Measurements from ENCODE around the gene F3.
A peak's percentile ranks its signal among the peaks of the same experiment; 100 is the strongest.
"Not testable (repeated sequence)": the region's sequence is repeated elsewhere in the genome, so short reads cannot be mapped to it uniquely, and the experiment has no call there.

Gene F3

GRCh38 chr1:94541246-94542087 lies at the start of gene F3:
Gene F3, minus strand, starts transcription at chr1:94541759. Its CDS starts 123 bp downstream, at chr1:94541636.
- peak; percentile 87 for DNase-seq (ENCODE audit: low spot score)

GRCh38 chr1:94590203-94591137 lies 48.9 kb upstream of the F3 start:
- no peak for DNase-seq (ENCODE audit: low spot score)

- no peak for DNase-seq (ENCODE audit: low spot score)
These were observed 48.2 kb upstream of the F3 start for GRCh38 chr1:94589728-94590127.

DNA sequence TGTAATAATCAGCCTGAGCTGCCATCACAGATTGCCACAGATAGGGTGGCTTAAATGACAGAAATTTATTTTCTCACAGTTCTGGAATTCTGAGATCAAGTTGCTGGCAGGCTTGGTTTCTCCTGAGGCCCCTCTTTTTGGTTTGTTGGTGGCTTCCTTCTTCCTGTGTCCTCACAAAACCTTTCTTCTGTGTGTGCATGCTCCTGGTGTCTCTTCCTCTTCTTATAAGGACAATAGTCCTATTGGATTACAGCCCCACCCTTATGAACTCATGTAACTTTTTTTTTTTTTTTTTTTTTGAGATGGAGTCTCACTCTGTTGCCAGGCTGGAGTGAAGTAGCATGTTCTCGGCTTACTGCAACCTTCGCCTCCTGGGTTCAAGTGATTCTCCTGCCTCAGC lies 41.0 kb upstream of the F3 start:
- no peak for DNase-seq (ENCODE audit: low spot score)

DNA sequence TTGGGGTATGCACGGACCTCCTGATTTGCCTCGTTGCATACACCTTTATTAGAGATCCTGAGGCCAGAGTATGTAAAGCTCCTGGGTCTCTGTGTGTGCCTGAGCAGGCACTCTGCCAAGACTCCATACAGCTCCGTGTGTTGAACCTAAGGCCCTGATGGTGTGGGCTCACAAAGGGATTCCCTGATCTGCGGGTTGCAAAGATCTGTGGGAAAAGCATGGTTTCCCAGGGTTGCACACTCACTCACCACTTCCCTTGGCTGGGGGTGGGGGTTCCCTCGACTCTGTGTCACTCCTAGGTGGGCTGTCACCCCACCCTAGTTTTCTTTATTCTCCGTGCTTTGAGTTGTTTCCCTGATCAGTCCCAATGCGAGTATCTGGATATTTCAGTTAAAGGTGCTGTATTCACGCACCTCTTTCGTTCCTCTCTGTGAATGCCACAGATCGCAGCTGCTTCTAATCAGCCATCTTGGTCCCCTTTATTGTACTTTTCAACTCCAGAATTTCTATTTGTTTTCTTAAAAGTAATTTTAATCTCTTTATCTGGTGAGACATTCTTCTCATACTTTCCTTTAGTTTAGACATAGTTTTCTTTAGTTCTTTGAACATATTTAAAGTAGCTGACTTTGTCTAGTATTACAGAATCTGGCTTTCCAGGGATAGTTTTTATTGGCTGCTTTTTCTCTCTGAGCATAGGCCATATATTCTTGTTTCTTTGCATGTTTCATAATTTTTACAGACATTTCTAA lies 39.0 kb upstream of the F3 start:
- no peak for DNase-seq (ENCODE audit: low spot score)

DNA sequence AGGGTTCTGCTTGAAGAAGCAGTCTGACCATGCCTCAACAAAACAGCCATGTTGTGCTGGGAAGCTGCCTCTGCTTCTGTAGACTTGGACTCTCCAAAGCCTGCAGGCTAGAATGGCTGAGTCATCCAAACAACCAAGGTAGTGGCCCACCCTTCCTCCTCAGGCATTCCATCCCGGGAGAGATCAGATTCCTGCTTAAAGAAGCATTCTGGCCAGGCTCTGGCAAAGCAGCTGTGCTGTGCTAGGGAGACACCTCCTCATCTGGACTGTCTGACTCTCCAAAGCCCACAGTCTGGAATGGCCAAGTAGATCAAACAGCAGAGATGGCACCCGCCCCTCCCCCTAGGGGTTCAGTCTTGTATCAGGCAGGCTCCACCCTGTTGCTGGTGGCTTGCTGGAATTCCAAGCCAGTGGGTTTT lies 38.3 kb upstream of the F3 start:
- DNase-seq (ENCODE audit: low spot score), result peak; percentile 80

DNA sequence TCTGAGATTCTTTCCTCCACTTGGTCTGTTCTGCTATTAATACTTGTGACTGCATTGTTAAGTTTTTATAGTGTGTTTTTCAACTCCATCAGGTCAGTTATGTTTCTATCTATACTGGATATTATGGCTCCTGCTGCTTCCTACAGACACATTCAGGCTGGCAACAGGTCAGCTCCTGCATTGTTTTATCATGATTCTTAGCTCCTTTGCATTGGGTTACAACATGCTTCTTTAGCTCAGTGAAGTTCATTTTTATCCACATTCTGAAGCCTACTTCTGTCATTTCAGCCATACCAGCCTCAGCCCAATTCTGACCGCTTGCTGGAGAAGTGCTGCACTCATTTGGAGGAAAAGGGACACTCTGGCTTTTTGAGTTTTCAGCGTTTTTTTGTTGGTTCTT lies 37.3 kb upstream of the F3 start:
- DNase-seq (ENCODE audit: low spot score), result no peak

GRCh38 chr1:94573917-94574316 lies 32.4 kb upstream of the F3 start:
- DNase-seq (ENCODE audit: low spot score), result not testable (repeated sequence)

DNA sequence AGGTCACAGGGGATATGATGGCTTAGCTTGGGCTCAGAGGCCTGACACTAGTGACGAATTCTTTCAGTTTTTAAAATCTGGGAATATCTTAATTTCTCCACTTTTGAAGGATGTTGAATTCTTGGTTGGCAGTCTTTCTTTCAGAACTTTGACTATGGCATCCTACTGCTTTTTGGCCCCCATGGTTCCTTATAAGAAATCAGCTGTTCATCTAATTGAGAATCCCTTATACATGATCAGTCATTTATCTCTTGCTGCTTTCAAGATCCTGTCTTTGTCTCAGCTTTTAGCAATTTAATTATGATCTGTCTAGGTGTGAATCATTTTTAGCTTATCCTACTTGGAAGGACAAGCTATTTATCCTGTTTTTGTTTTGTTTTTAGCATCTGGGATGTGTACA lies 31.2 kb upstream of the F3 start:
- no peak for DNase-seq (ENCODE audit: low spot score)

DNA sequence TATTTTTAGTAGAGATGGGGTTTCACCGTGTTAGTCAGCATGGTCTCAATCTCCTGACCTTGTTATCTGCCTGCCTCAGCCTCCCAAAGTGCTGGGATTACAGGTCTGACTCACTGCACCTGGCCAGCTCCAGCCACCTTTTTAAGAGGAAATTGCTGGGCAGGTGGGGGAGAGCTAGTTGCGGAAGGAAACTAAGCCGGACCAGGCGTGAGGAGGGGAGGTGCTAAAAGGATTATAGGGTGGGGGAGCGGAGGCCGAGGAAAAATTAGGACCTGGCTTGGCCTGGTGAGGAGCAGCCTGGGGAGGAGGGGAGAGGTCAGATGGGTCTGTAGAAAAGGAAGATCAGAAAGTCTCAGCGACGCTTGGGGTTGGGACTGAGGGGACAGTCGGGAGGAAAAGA lies 29.4 kb upstream of the F3 start:
- DNase-seq (ENCODE audit: low spot score), result not testable (repeated sequence)

DNA sequence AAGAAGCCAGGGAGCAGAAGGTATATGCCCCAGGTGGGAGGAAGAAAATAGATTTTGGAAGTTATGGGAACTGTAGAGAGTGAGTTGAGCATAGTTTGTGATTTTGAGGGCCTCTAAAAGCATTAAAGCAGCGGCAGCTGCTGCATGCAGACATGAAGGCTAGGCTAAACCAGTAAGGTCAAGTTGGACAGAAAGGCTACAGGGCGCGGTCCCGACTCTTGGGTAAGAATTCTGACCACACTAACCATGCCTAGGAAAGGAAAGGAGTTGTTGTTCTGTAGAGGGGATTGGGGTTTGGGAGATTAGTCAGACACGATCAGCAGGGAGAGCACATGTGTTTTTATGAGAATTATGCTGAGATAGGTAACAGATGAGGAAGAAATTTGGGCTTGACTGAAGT lies 27.2 kb upstream of the F3 start:
- DNase-seq (ENCODE audit: low spot score), result not testable (repeated sequence)

DNA sequence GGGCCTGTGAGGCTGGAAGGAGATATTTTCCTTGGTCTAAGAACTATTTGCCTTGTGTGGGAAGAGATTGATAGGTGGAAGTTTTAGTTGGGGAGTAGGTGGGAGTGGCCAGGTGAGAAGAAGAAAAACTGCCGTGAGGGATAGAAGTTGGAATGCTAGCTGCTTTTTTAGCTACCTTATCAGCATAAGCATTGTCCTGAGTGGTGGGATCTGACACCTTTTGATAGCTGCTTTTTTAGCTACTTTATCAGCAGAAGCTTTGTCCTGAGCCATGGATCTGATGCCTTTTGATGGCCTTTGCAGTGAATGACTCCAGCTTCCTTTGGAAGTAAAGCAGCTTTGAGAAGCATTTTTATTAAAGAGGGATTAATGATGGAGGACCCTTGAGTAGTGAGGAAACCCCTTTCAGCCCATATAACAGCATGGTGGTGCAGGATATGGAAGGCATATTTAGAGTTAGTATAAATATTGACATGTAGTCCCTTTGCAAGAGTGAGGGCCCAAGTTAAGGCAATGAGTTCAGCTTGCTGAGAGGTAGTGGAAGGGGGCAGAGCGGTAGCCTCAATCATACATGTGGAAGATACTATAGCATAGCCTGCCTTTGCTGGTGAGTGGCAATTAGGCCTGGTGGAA lies 26.5 kb upstream of the F3 start:
- not testable (repeated sequence) for DNase-seq (ENCODE audit: low spot score)

DNA sequence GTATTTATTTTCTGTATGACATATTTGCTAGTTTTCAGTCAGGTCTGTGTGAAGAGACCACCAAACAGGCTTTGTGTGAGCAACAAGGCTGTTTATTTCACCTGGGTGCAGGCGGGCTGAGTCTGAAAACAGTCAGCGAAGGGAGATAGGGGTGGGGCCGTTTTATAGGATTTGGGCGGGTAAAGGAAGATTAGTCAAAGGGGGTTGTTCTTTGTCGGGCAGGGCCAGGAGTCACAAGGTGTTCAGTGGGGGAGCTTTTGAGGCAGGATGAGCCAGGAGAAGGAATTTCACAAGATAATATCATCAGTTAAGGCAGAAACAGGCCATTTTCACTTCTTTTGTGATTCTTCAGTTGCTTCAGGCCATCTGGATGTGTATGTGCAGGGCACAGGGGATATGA lies 24.9 kb upstream of the F3 start:
- not testable (repeated sequence) for DNase-seq (ENCODE audit: low spot score)

- DNase-seq (ENCODE audit: low spot score), result no peak
These were observed 24.3 kb upstream of the F3 start for GRCh38 chr1:94565901-94566300.

DNA sequence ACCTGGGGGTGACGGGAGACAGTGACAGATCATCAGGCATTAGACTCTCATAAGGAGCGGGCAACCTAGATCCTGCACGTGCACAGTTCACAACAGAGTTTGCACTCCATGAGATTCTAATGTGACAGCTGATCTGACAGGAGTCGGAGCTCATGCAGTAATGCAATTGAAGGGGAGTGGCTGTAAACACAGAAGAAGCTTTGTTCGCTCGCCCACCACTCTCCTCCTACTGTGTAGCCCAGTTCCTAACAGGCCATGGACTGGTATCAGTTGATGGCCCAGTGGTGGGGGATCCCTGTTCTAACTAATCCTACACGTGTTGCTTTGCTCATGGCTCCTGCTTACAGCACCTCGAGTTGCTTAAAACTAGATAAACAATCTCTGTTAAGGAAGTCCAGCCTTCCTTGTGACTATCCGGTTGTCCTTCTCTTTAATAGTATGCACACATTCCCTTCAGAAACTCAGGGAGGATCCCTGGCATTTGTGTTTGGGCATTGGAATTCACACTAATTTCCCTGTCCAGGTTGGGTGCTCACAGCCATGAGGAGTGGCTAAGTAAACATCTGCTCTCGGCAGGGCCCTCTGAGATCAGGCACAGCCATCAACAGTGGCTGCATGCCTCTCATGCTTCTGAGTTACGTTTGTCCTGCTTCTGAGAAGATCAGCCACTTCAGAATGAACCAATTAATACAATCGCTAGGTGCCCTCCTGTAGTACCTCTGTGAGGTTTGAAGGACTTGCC lies 21.1 kb upstream of the F3 start:
- no peak for DNase-seq (ENCODE audit: low spot score)

DNA sequence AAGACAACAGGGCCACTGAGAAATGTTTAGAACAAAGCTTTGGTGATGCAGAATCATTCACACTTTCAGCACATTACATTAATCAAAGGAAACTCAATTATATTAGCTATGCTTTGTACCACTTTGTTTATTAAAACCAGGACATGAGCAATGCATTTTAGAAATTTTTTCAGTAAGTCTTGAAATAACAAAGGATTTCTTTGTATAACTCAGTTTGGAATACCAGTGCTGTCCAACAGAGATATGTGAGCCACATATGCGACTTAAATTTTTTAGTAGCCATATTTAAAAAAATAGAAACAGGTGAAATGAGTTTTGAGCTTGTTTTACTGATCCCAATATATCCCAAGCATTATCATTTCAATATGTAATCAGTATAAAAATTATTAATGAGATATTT lies 18.8 kb upstream of the F3 start:
- DNase-seq (ENCODE audit: low spot score), result no peak

DNA sequence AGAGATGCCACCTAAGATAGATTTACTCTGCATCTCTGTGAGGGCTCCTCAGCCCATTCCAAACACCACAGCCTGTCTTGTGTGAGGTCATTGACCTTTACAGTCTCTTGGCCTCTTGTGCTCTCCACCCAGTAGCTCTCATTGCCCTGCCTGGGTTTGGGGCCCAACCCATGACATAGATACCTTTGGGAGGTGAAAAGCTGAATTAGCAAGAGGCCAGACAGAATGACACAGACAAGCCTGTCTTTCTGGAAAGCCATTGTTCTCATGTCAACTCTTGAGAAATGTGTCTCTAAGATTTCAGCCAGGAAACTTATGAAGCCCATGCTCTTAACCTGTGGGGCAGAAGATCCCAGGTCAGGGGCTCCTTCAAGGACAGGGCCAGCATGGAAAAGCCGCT lies 18.4 kb upstream of the F3 start:
- DNase-seq (ENCODE audit: low spot score), result no peak

DNA sequence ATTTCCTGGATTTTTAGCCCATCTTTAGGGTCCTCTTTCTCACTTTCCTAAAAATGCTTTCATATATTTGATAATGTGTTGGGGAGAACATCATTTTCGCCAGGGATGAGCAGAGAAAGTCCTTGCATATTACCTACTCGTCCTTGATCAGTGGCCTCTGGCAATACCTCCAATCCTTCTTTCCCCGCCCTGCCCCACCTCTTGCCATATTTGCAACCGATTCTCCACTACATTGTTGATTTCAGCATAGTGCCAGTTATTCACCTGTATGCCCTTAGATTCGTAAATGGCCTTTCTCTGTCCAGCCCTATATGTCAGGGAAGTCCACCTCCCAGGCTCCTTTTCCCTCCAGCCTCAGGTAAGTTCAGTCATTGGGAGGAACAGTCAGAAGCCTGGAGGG lies 13.5 kb upstream of the F3 start:
- no peak for DNase-seq (ENCODE audit: low spot score)

GRCh38 chr1:94554580-94554979 lies 13.0 kb upstream of the F3 start:
- no peak for DNase-seq (ENCODE audit: low spot score)

- no peak for DNase-seq (ENCODE audit: low spot score)
These were observed 12.4 kb upstream of the F3 start for GRCh38 chr1:94553931-94554330.

GRCh38 chr1:94553323-94553730 lies 11.8 kb upstream of the F3 start:
- DNase-seq (ENCODE audit: low spot score), result no peak
